GM18499 (cell line): ENCODE measurements around the gene RBM20.

ENCODE experiments used
- ATAC-seq: cut with Tn5 transposase; IDR thresholded peaks from one replicate; pipeline ENCODE4 v1.9.1; 2021; ENCODE audit warnings: moderate number of reproducible peaks; ENCODE audit not compliant: insufficient read depth, unreplicated experiment

The RBM20 gene

GRCh38 chr10:110843796-110844616 lies 199.9 kb downstream of the RBM20 start:
- ATAC-seq = no peak

DNA sequence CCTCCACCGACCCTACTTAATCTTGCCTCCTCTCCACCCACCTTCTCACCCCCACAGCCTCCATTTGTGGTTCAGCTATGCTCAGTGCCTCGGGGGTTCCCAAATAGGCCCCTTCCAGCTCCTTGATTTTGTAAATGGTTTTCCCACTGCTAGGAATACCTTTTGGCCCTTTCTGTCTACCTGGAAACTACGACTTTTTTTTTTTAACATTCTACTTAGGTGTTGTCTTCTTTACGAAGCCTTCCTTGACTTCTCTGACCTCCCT lies 200.4 kb downstream of the RBM20 start:
- no peak for ATAC-seq

DNA sequence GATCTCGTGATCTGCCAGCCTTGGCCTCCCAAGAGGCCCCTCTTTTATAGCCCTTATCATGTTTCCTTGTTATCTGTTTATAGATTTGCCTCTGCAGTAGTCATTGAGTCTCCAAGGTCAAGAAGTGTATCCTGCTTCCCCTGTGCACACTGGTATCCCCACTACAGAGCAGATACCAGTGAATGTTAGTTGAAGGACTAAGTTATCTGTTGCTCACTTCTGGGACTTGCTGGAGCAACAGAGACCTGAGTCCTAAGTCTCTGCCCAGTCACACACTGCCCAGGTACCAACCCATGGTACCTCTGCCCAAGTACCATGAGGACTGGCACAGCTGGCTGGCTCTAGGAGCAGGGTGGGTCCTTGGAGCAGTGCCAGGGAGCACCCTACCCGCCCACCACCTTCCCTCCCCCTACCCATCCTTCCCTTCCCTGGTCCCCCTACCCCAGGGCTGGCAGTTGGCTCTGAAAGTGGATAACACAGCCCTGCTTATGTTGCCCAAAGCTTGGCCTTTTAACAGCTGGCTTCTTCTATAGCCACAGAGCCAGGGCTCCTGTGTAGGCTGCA lies 201.1 kb downstream of the RBM20 start:
- ATAC-seq = no peak

DNA sequence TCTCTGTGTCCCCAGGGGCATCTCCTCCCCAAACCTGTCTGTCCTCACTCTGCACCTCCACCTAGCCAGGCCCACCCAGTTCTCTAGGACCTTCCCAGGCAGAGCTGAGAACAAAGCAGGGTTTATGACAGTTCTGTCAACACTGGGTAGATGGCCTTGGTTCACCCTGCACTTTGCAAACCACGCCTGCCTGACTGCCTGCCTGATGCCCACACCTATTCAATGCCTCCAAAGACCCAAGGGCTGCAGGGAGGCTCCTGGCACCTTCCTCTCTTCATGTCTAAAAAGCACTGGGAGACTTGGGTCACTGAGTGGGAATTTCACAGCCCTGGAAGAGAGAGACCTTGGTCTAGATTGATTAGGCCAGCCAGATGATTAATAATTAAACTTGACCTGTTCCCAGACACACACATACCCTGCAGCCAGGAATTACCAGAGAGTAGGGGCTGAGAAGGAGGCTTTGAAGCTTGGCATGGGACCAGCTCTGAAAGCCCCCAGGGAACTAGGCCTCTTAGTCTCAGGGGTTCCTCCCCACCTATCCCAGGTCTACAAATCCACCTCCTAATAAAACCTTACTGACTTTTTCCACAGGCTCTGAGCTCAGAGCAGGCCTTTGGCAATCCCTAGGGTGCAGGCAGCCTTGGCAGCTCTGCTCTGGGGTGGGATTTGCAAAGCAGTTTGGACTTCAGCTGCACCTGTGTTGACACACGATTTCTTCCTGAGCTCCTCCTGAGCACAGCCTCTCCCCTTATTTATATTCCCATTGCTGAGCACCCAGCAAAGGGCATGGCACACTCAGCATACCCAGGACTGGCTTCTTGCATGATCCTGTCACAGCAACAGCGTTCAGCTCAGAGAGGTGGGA lies 201.9 kb downstream of the RBM20 start:
- ATAC-seq = no peak

DNA sequence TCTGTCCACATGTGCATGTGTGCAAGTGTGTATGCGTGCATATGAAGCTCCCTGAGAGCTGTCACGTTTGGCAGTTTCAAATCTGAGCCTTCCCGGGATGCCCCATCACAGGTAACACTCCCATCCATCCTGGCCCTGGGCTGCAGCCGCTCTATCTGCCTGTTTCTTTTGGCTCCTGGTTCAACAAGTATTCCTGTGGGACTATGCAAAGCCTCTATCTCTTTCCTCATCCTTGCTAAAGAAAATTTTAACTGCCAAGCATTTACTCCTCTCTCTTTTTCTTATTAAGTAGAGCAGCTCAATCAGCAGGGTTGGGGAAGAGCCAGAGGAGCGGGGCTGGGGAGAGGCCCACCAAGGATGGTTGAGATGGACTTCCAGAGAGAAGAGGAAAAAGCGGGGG lies 203.2 kb downstream of the RBM20 start:
- ATAC-seq = no peak

GRCh38 chr10:110848106-110848505 lies 204.0 kb downstream of the RBM20 start:
- no peak for ATAC-seq

DNA sequence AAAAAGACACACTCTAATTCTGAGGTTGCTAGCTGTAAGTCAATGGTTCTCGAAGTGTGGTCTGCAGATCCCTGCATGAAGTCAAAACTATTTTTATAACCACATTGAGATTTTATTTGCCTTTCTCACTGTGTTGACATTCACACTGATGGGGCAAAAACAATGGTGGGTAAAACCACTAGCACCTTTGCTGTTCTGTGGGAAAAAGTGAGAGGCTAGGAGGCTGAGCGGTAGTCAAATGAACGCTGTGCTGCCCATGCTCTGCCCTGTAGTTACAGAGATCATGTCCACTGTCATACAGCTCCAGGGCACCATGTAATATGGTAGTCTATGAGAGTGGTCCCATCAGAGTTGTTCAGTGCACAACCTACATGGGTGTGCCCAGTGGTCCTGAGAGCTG lies 206.0 kb downstream of the RBM20 start:
- ATAC-seq = no peak

GRCh38 chr10:110851020-110851612 lies 207.0 kb downstream of the RBM20 start:
- no peak for ATAC-seq

- ATAC-seq = no peak
Measured at GRCh38 chr10:110852255-110852896, 208.2 kb downstream of the RBM20 start.

DNA sequence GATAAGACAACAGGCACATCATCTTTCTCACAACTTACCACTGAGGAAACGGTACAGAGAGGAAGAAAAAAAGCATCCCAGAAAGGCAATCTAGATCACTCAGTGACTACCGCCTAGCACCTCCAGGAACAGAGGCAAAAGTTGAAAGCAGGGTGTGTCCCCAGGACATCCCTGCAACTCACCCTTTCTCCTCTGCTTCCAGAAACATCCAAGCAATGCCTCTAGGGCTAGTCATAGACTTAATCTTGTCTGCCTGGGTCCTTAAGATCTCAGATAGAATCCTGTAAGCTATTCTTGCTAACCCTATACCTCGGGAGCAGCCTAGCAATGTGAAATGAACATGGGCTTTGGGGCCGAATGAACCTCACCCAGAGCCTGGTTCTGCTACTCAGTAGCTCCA lies 208.8 kb downstream of the RBM20 start:
- ATAC-seq = no peak

DNA sequence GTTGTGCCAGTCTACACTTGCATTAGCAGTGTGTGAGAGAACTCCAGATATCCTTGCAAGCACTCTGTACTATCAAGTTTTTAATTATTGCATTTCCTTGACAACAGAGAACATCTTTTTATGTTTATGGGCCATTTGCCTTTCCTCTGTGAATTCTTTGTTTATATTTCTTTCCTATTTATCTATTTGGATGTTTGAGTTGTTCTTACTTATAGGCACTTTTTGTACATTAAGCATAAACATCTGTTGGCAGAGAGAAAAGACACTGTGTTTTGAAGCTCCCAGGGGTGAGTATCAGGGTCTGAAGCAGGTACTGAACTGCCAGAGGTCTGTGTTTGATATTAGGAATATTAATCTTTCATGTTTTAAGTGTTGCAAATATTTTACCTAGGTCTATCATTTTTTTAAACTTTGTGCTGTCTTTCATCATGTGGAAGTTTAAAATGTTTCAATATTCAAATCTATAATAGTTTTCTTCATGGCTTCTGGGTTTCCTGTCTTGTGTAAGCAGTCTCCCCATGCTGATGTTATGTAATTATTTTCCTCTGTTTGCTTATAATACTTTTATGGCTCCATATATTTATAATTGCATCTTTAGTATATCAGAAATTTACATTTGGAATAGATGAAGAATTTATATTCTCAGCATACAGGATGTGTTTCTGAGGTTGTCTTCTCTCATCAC lies 209.9 kb downstream of the RBM20 start:
- ATAC-seq = no peak

- no peak for ATAC-seq
Measured at GRCh38 chr10:110857265-110858171, 213.4 kb downstream of the RBM20 start.

GRCh38 chr10:110858297-110858934 lies 214.3 kb downstream of the RBM20 start:
- no peak for ATAC-seq

DNA sequence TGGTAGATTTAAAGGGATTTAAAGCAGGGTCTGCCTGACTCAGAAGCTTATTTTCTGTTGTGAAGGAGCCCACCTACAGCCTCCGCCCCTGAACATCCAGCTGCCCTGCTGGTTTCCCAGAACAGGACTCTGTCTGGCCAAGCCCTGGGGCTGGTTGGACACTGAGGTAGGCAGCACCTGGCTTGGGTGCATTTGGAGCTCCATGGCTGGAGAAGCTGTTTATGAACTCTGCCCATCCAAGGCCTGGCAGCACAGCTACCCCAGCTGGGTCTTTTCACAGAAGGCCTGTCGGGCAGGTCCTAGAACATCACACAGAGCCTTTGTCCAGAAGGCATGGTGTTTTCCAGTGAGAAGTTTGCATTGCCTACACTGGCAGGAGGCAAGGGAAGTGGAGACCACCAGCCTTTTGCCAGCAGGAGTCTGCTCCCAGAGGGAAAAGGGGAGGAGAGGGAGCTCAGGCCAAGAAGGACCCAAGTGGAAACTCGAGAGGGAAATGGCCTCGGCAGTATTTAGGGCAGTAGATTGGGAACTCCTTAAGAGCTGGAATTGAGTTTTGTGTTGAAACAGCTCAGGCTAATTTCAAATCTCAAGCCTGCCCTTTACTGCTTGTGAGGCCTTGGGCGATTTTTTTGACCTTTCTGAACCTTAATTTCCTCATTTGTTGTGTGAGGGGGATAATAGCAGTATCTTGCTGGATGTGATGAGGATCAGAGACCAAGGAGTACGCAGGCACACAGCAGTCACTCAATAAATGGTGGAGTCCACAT lies 215.3 kb downstream of the RBM20 start:
- no peak for ATAC-seq

- no peak for ATAC-seq
Measured at GRCh38 chr10:110859973-110860376, 215.8 kb downstream of the RBM20 start.

DNA sequence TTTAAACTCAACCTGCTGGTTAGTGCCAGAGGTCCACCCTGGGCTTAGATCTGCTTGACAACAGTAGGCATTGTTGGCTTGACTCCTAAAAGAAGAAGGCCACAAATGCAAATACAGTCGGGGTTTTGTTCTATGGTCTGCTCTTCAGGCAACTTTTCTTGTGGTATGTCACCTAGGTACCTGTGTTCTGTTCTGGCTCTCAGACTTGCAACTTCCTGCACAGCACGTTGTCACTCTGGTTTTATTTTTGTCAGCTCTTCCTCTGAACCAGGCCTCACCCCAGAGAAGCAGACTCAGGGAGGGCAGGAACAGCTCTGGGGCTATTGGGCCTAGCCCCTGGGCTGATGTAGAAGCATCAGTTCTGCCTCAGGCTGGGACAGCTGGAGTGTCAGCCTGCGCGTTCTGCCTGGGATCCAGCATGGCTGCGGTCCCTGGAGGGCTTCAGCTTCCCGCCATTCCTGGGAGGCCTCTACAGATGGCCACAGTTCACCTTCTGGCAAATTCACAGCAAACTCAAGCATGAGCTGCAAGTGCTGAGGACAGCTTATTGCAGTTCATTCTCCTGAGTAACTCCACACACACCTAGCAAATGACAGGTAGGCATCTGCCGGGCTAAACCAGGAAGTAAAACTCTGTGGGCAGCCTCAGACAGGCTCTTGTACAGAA lies 216.6 kb downstream of the RBM20 start:
- peak; percentile 42 for ATAC-seq

- ATAC-seq = no peak
Measured at GRCh38 chr10:110861476-110861875, 217.3 kb downstream of the RBM20 start.
